Stimulated activated naive CD8-positive, alpha-beta T cell treated with anti-CD3 and anti-CD28 coated beads, Interleukin-15, Interleukin-2, amounts not matched to agents 100 ng/mL and 50 ng/mL, for 24 hours (primary cell): ENCODE results near the gene OR10A3.

Source experiments
- H3K27ac Mint-ChIP-seq: one replicate; pipeline ENCODE4 v1.8.0; 2021; ENCODE audit warnings: mild to moderate bottlenecking, mixed read lengths
- H3K27me3 Mint-ChIP-seq: one replicate; pipeline ENCODE4 v1.8.0; 2021; ENCODE audit warnings: mixed read lengths
- H3K36me3 Mint-ChIP-seq: one replicate; pipeline ENCODE4 v1.8.0; 2021; ENCODE audit warnings: low read depth, mixed read lengths
- H3K4me1 Mint-ChIP-seq: one replicate; pipeline ENCODE4 v1.8.0; 2021; ENCODE audit warnings: low read depth, mixed read lengths
- H3K4me3 Mint-ChIP-seq: one replicate; pipeline ENCODE4 v1.8.0; 2021; ENCODE audit warnings: mild to moderate bottlenecking, mixed read lengths
- H3K9me3 Mint-ChIP-seq: one replicate; pipeline ENCODE4 v1.8.0; 2021; ENCODE audit warnings: mixed read lengths

Gene OR10A3

GRCh38 chr11:7890417-7891172 is 50.9 kb downstream of the OR10A3 start:
- Mint-ChIP-seq H3K9me3 (no peaks in the 10 kb centered on the region), H3K36me3 (no peaks in the 10 kb centered on the region), H3K4me3 (no peak overlapping the region), H3K4me1 (peaks cover 5% of the 10 kb centered on the region), H3K27me3 (no peaks in the 10 kb centered on the region), H3K27ac (no peak overlapping the region)

- Mint-ChIP-seq H3K4me1 (peaks cover 5% of the 10 kb centered on the region), H3K36me3 (no peaks in the 10 kb centered on the region), H3K27ac (no peak overlapping the region), H3K9me3 (no peaks in the 10 kb centered on the region), H3K27me3 (no peaks in the 10 kb centered on the region), H3K4me3 (no peak overlapping the region)
Observed at GRCh38 chr11:7889985-7890384, 51.5 kb downstream of the OR10A3 start.
